MM.1S (cell line): Measurements from ENCODE around the gene NLGN1.

Experiments used
- DNase-seq: peaks from one replicate; pipeline ENCODE4 v3.0.0-alpha.2; 2015
- H2AFZ ChIP-seq: fragments of 300-600 bp; sonication (generic); 2 replicates; pipeline ENCODE4 v1.6.0; 2016; ENCODE audit warnings: antibody characterized with exemption, low read length
- H3F3A ChIP-seq: fragments of 300-600 bp; sonication (generic); 2 replicates; pipeline ENCODE4 v1.6.1; 2016; ENCODE audit warnings: mild to moderate bottlenecking, antibody characterized with exemption, low read length, moderate library complexity, mixed read lengths; ENCODE audit not compliant: insufficient read depth
- H3K27ac ChIP-seq: fragments of 300-600 bp; sonication (generic); 2 replicates; pipeline ENCODE4 v1.5.1; 2016; ENCODE audit warnings: mild to moderate bottlenecking, low read length
- H3K27me3 ChIP-seq: fragments of 300-600 bp; sonication (generic); replicated peaks from 2 replicates; pipeline ENCODE4 v1.6.0; 2016; ENCODE audit warnings: low read length; ENCODE audit not compliant: insufficient read depth
- H3K36me3 ChIP-seq: fragments of 300-600 bp; sonication (generic); replicated peaks from 2 replicates; pipeline ENCODE4 v1.6.1; 2016; ENCODE audit warnings: mild to moderate bottlenecking, low read length, mixed read lengths; ENCODE audit not compliant: insufficient read depth
- H3K4me1 ChIP-seq: fragments of 300-600 bp; sonication (generic); 2 replicates; pipeline ENCODE4 v1.6.1; 2016; ENCODE audit warnings: low read length, mixed read lengths
- H3K4me2 ChIP-seq: fragments of 300-600 bp; sonication (generic); 2 replicates; pipeline ENCODE4 v1.6.0; 2016; ENCODE audit warnings: low read depth, low read length
- H3K4me3 ChIP-seq: fragments of 300-600 bp; sonication (generic); 2 replicates; pipeline ENCODE4 v1.5.1; 2016; ENCODE audit warnings: low read length, mixed read lengths
- H3K79me2 ChIP-seq: fragments of 300-600 bp; sonication (generic); 2 replicates; pipeline ENCODE4 v1.6.1; 2016; ENCODE audit warnings: mixed run types, low read length, mixed read lengths
- H3K9ac ChIP-seq: fragments of 300-600 bp; sonication (generic); 2 replicates; pipeline ENCODE4 v1.6.1; 2016; ENCODE audit warnings: low read length, mixed read lengths
- H3K9me2 ChIP-seq: fragments of 300-600 bp; sonication (generic); replicated peaks from 2 replicates; pipeline ENCODE4 v1.6.1; 2016; ENCODE audit warnings: mild to moderate bottlenecking, low read length, mixed read lengths; ENCODE audit not compliant: insufficient read depth
- H3K9me3 ChIP-seq: fragments of 300-600 bp; sonication (generic); replicated peaks from 2 replicates; pipeline ENCODE4 v1.6.1; 2016; ENCODE audit warnings: mild to moderate bottlenecking, low read length, mixed read lengths; ENCODE audit not compliant: insufficient read depth
- H4K20me1 ChIP-seq: fragments of 300-600 bp; sonication (generic); 2 replicates; pipeline ENCODE4 v1.6.1; 2016; ENCODE audit warnings: mild to moderate bottlenecking, low read length, moderate library complexity, mixed read lengths; ENCODE audit not compliant: insufficient read depth
- EZH2 ChIP-seq: fragments of 300-600 bp; sonication (generic); optimal IDR thresholded peaks from 2 replicates; pipeline ENCODE3; 2017; ENCODE audit warnings: low read depth, mild to moderate bottlenecking, antibody characterized with exemption, low read length, mixed read lengths
- EZH2phosphoT487 ChIP-seq: fragments of 300-600 bp; sonication (generic); IDR thresholded peaks from 2 replicates; pipeline ENCODE4 v1.6.1; 2018; ENCODE audit warnings: antibody characterized with exemption, low read length
- TF ChIP-seq, protein P1 (sequence below): fragments of 300-600 bp; sonication (generic); IDR thresholded peaks from 2 replicates; pipeline ENCODE4 v1.5.1; 2016; ENCODE audit warnings: antibody characterized with exemption, low read length, mixed read lengths

Gene NLGN1

DNA sequence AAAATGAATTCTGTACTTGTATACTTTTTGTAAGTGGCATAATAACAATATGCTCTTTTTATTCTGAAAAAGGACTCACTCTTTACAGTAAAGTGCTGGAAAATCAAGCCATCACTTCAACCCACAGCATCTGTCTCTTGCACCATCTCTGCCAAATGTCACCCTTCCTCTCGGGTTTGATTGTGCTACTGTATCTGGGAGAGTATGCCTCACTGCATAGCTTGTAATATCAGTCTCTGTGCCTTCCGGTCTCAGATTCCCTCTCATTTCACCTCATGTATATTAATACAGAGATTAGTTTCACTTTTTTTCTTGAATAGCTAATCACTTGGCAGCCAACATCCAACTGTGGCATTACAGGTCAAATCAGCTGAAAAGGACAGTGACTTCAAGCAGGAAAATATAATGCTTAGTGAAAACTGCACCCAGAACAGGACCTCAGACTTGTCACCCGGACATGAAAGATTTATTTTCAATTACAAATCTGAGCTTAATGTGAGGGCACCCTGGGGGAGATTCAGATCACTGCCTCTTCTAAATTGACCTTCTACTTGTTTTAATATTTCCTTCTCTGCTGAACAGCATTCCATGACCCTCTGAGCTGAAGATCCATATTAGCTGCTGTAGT is 855.8 kb downstream of the NLGN1 start:
- TF ChIP-seq EZH2phosphoT487 (no peak), EZH2 (no peak)
- TF ChIP-seq, protein P1, sequence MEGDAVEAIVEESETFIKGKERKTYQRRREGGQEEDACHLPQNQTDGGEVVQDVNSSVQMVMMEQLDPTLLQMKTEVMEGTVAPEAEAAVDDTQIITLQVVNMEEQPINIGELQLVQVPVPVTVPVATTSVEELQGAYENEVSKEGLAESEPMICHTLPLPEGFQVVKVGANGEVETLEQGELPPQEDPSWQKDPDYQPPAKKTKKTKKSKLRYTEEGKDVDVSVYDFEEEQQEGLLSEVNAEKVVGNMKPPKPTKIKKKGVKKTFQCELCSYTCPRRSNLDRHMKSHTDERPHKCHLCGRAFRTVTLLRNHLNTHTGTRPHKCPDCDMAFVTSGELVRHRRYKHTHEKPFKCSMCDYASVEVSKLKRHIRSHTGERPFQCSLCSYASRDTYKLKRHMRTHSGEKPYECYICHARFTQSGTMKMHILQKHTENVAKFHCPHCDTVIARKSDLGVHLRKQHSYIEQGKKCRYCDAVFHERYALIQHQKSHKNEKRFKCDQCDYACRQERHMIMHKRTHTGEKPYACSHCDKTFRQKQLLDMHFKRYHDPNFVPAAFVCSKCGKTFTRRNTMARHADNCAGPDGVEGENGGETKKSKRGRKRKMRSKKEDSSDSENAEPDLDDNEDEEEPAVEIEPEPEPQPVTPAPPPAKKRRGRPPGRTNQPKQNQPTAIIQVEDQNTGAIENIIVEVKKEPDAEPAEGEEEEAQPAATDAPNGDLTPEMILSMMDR, result no peak
- Histone ChIP-seq H3K27ac (no peak overlapping the region), H3K79me2 (no peaks in the 10 kb centered on the region), H3K27me3 (no peaks in the 10 kb centered on the region), H3K36me3 (no peaks in the 10 kb centered on the region), H3K4me2 (no peak overlapping the region), H3K9ac (no peak overlapping the region), H2AFZ (no peak overlapping the region), H3K9me2 (no peaks in the 10 kb centered on the region), H3F3A (no peaks in the 10 kb centered on the region), H4K20me1 (no peaks in the 10 kb centered on the region), H3K4me3 (no peak overlapping the region), H3K9me3 (no peaks in the 10 kb centered on the region), H3K4me1 (no peaks in the 10 kb centered on the region)
- DNase-seq, result no peak

GRCh38 chr3:174253940-174254339 is 856.4 kb downstream of the NLGN1 start:
- Histone ChIP-seq H3K36me3 (no peaks in the 10 kb centered on the region), H3K9ac (no peak overlapping the region)

GRCh38 chr3:174255454-174255853 is 857.9 kb downstream of the NLGN1 start:
- Histone ChIP-seq H3K4me1 (no peaks in the 10 kb centered on the region), H3K9ac (no peak overlapping the region), H2AFZ (no peak overlapping the region), H3K9me3 (no peaks in the 10 kb centered on the region), H3K9me2 (no peaks in the 10 kb centered on the region), H3K4me3 (no peak overlapping the region), H3K27me3 (no peaks in the 10 kb centered on the region), H3K79me2 (no peaks in the 10 kb centered on the region), H3F3A (no peaks in the 10 kb centered on the region), H3K27ac (no peak overlapping the region), H4K20me1 (no peaks in the 10 kb centered on the region), H3K36me3 (no peaks in the 10 kb centered on the region), H3K4me2 (no peak overlapping the region)
- no peak for DNase-seq
- no peak for TF ChIP-seq EZH2phosphoT487
- TF ChIP-seq, protein P1, result no peak
- no peak for TF ChIP-seq EZH2

More at GRCh38 chr3:174253940-174254339, 856.4 kb downstream of the NLGN1 start:
- Histone ChIP-seq H4K20me1 (no peaks in the 10 kb centered on the region), H3K4me2 (no peak overlapping the region), H3K27ac (no peak overlapping the region), H3K4me1 (no peaks in the 10 kb centered on the region), H2AFZ (no peak overlapping the region), H3K4me3 (no peak overlapping the region), H3K9me2 (no peaks in the 10 kb centered on the region), H3K27me3 (no peaks in the 10 kb centered on the region), H3K79me2 (no peaks in the 10 kb centered on the region), H3K9me3 (no peaks in the 10 kb centered on the region), H3F3A (no peaks in the 10 kb centered on the region)
- no peak for DNase-seq
- TF ChIP-seq, protein P1, result no peak
- TF ChIP-seq EZH2 (no peak), EZH2phosphoT487 (no peak)
